H1 (cell line): Measurements from ENCODE around the gene SHISA6. TPM values are rescaled to one million over a fixed set of nuclear protein-coding genes. Genes with fewer than 3 reads are reported as not detected.

Source experiments
- CTCF ChIA-PET: fragments of 300-600 bp; sonication (Branson Sonifier 250); formaldehyde crosslinking; loops from one replicate; lab custom pipeline; 2021; ENCODE audit not compliant: partially characterized antibody; lab: Charles Lee
- POLR2A ChIA-PET: fragments of 300-600 bp; sonication (Branson Sonifier 250); formaldehyde crosslinking; loops from one replicate; lab custom pipeline; 2021; ENCODE audit warnings: inconsistent platforms; ENCODE audit not compliant: partially characterized antibody; lab: Charles Lee
- DNase-seq, 2 experiments: peaks; one replicate each; pipeline versions ENCODE4 v3.0.0 to v3.0.0-alpha.2; 2010 to 2022; ENCODE audit warnings: low spot score in 2 of 2, low read depth in 1 of 2, mixed read lengths in 1 of 2
- FAIRE-seq: peaks from 2 replicates; lab custom pipeline; 2011; peaks lifted over from hg19 to GRCh38; lab: Jason Lieb, UNC
- H2AFZ ChIP-seq: 2 replicates; pipeline ENCODE4 v1.8.1; 2012; ENCODE audit warnings: low read length, inconsistent platforms
- H2AK5ac ChIP-seq: 2 replicates; pipeline ENCODE4 v1.6.1; 2013; ENCODE audit warnings: low read depth, low read length
- H2BK120ac ChIP-seq: replicated peaks from 2 replicates; pipeline ENCODE3; 2013; ENCODE audit warnings: low read depth, low read length, inconsistent platforms
- H2BK12ac ChIP-seq: 2 replicates; pipeline ENCODE4 v1.6.1; 2013; ENCODE audit warnings: low read depth, low read length
- H2BK15ac ChIP-seq: 2 replicates; pipeline ENCODE4 v1.6.1; 2013; ENCODE audit warnings: low read length
- H2BK20ac ChIP-seq: 2 replicates; pipeline ENCODE4 v1.6.1; 2013; ENCODE audit warnings: low read length
- H2BK5ac ChIP-seq: 2 replicates; pipeline ENCODE4 v1.6.1; 2013; ENCODE audit warnings: low read depth, low read length
- H3K14ac ChIP-seq: 2 replicates; pipeline ENCODE4 v1.6.1; 2013; ENCODE audit warnings: inconsistent platforms; ENCODE audit not compliant: insufficient read length
- H3K18ac ChIP-seq: 2 replicates; pipeline ENCODE4 v1.6.1; 2013; ENCODE audit warnings: low read length; ENCODE audit errors: extremely low read depth
- H3K23ac ChIP-seq: 2 replicates; pipeline ENCODE4 v1.6.1; 2013; ENCODE audit warnings: inconsistent platforms; ENCODE audit not compliant: insufficient read length
- H3K23me2 ChIP-seq: 2 replicates; pipeline ENCODE4 v1.6.1; 2013; ENCODE audit warnings: low read depth, low read length
- H3K27ac ChIP-seq: 2 replicates; pipeline ENCODE4 v1.6.1; 2011; ENCODE audit warnings: low read depth, low read length, inconsistent platforms
- H3K27me3 ChIP-seq, 4 experiments: replicated peaks in 1 of 4; 1 replicate in 1 of 4; 2 replicates in 3 of 4; pipeline versions ENCODE4 v1.6.1 to v1.8.1; 2011 to 2013; ENCODE audit warnings: low read length in 3 of 4, mild to moderate bottlenecking in 3 of 4, inconsistent platforms in 2 of 4, mixed read lengths in 2 of 4, moderate library complexity in 1 of 4; ENCODE audit not compliant: control insufficient read depth in 3 of 4, insufficient read depth in 3 of 4; ENCODE audit errors: extremely low read depth in 1 of 4
- H3K36me3 ChIP-seq, 4 experiments: 2 replicates each; pipeline versions ENCODE4 v1.6.1 to v1.8.1; 2011 to 2013; ENCODE audit warnings: mild to moderate bottlenecking in 4 of 4, low read length in 3 of 4, moderate library complexity in 2 of 4, control low read depth in 1 of 4, inconsistent platforms in 1 of 4; ENCODE audit not compliant: insufficient read depth in 4 of 4, control insufficient read depth in 2 of 4
- H3K4ac ChIP-seq: replicated peaks from 2 replicates; pipeline ENCODE3; 2013; ENCODE audit warnings: low read length, low read depth, mixed read lengths, inconsistent platforms; ENCODE audit not compliant: insufficient read length
- H3K4me1 ChIP-seq, 4 experiments: replicated peaks in 1 of 4; 1 replicate in 1 of 4; 2 replicates in 3 of 4; pipeline versions ENCODE4 v1.6.1 to v1.8.1; 2011 to 2013; ENCODE audit warnings: low read length in 3 of 4, inconsistent platforms in 2 of 4, mixed read lengths in 1 of 4; ENCODE audit not compliant: insufficient read depth in 4 of 4, control insufficient read depth in 3 of 4
- H3K4me2 ChIP-seq, 2 experiments: 2 replicates each; pipeline versions ENCODE4 v1.6.1 to v1.8.1; 2011 to 2013; ENCODE audit warnings: low read depth in 2 of 2, low read length in 2 of 2, control low read depth in 1 of 2, inconsistent platforms in 1 of 2, mild to moderate bottlenecking in 1 of 2; ENCODE audit not compliant: insufficient read depth in 1 of 2
- H3K4me3 ChIP-seq, 4 experiments: fragments of 200-600, 300-600 bp in 1 of 4; sonication (generic), shearing (Covaris generic), sonication (Bioruptor Twin) in 1 of 4; 2 replicates each; pipeline versions ENCODE4 v1.5.1 to v1.8.1; 2011 to 2016; ENCODE audit warnings: low read length in 4 of 4, low read depth in 3 of 4, control low read depth in 2 of 4, inconsistent platforms in 2 of 4, mild to moderate bottlenecking in 2 of 4, mixed read lengths in 1 of 4, moderate library complexity in 1 of 4; ENCODE audit not compliant: insufficient read depth in 2 of 4; ENCODE audit errors: extremely low read depth in 1 of 4
- H3K56ac ChIP-seq: replicated peaks from 2 replicates; pipeline ENCODE3; 2013; ENCODE audit warnings: low read depth, mild to moderate bottlenecking, mixed read lengths, low read length, inconsistent platforms; ENCODE audit not compliant: insufficient read length
- H3K79me1 ChIP-seq: 2 replicates; pipeline ENCODE4 v1.6.1; 2013; ENCODE audit warnings: low read depth, low read length, control low read depth
- H3K79me2 ChIP-seq, 2 experiments: 2 replicates each; pipeline versions ENCODE4 v1.6.1 to v1.8.1; 2012 to 2013; ENCODE audit warnings: low read length in 2 of 2, mild to moderate bottlenecking in 2 of 2, inconsistent platforms in 1 of 2; ENCODE audit not compliant: insufficient read depth in 2 of 2, control insufficient read depth in 1 of 2
- H3K9ac ChIP-seq, 4 experiments: replicated peaks in 1 of 4; 1 replicate in 1 of 4; 2 replicates in 3 of 4; pipeline versions ENCODE4 v1.6.1 to v1.8.1; 2011 to 2013; ENCODE audit warnings: low read depth in 3 of 4, low read length in 3 of 4, control low read depth in 2 of 4, mild to moderate bottlenecking in 2 of 4, moderate library complexity in 2 of 4, inconsistent platforms in 1 of 4; ENCODE audit errors: extremely low read depth in 1 of 4
- H3K9me3 ChIP-seq, 2 experiments: 2 replicates each; pipeline versions ENCODE4 v1.6.1 to v1.8.1; 2012 to 2013; ENCODE audit warnings: mild to moderate bottlenecking in 2 of 2, moderate library complexity in 2 of 2, control low read depth in 1 of 2, inconsistent platforms in 1 of 2, low read depth in 1 of 2, low read length in 1 of 2, mixed read lengths in 1 of 2; ENCODE audit not compliant: insufficient read depth in 2 of 2
- H4K20me1 ChIP-seq, 2 experiments: replicated peaks in 1 of 2; 2 replicates each; pipeline versions ENCODE3 to v1.8.1; 2011 to 2013; ENCODE audit warnings: inconsistent platforms in 2 of 2, low read length in 2 of 2, mild to moderate bottlenecking in 1 of 2; ENCODE audit not compliant: insufficient read depth in 2 of 2, control insufficient read depth in 1 of 2
- H4K5ac ChIP-seq: 2 replicates; pipeline ENCODE4 v1.6.1; 2013; ENCODE audit warnings: low read length, low read depth, mixed read lengths, inconsistent platforms; ENCODE audit not compliant: insufficient read length
- H4K8ac ChIP-seq: 2 replicates; pipeline ENCODE4 v1.8.0; 2013; ENCODE audit warnings: mild to moderate bottlenecking, moderate library complexity, low read length, inconsistent platforms; ENCODE audit not compliant: insufficient read depth; ENCODE audit errors: extremely low read depth
- H4K91ac ChIP-seq: replicated peaks from 2 replicates; pipeline ENCODE3; 2013; ENCODE audit warnings: low read length, mixed read lengths, inconsistent platforms; ENCODE audit not compliant: insufficient read length
- CBX8 ChIP-seq: fragments of 300-800, 300-1000 bp; sonication (generic); IDR thresholded peaks from 2 replicates; pipeline ENCODE4 v1.7.1; 2016; ENCODE audit warnings: low read depth, low read length, borderline replicate concordance
- E2F6 ChIP-seq: IDR thresholded peaks from 2 replicates; pipeline ENCODE4 v1.6.1; 2012; ENCODE audit warnings: inconsistent platforms
- RNF2 ChIP-seq: fragments of 200-900, 300-1000 bp; sonication (generic); IDR thresholded peaks from 2 replicates; pipeline ENCODE4 v1.7.1; 2016; ENCODE audit warnings: borderline replicate concordance, low read depth, mild to moderate bottlenecking, antibody characterized with exemption, low read length; ENCODE audit not compliant: poor library complexity, severe bottlenecking; ENCODE audit errors: missing control alignments
- SIN3A ChIP-seq, 2 experiments: IDR thresholded peaks in 1 of 2; conservative IDR thresholded peaks in 1 of 2; 2 replicates each; pipeline ENCODE4 v1.6.1; 2011 to 2012; ENCODE audit warnings: low read length in 2 of 2, improper control_type of control experiment in 1 of 2, low read depth in 1 of 2, mild to moderate bottlenecking in 1 of 2
- SP2 ChIP-seq: IDR thresholded peaks from 2 replicates; pipeline ENCODE4 v1.6.1; 2012; ENCODE audit warnings: mild to moderate bottlenecking, low read length, inconsistent platforms
- TCF12 ChIP-seq: IDR thresholded peaks from 2 replicates; pipeline ENCODE4 v1.6.1; 2011; ENCODE audit warnings: low read depth, mild to moderate bottlenecking, low read length
- WGBS, 2 experiments: shearing (Covaris generic) in 1 of 2; methylation state at CpG; one replicate each; pipeline versions ENCODE4 v1.1.6 to v1.1.7; 2013 to 2015; ENCODE audit warnings: low lambda C conversion rate in 2 of 2, mixed read lengths in 2 of 2, inconsistent platforms in 1 of 2, low coverage in 1 of 2, missing lambda C conversion rate in 1 of 2; ENCODE audit not compliant: insufficient replicate concordance in 2 of 2, insufficient coverage in 1 of 2, insufficient read length in 1 of 2; ENCODE audit errors: extremely low coverage in 1 of 2, missing lambda C conversion rate in 1 of 2; 5-methylcytosine and 5-hydroxymethylcytosine counted together
- polyA plus RNA-seq, 7 experiments: library from polyadenylated mRNA; depleted of rRNA in 3 of 7; stranded (reverse) in 5 of 7; unstranded in 2 of 7; fragments of >200 nt in 5 of 7; fragments of 200-250 nt in 2 of 7; gene quantifications; 1 replicate in 5 of 7; 2 replicates in 1 of 7; 4 replicates in 1 of 7; pipeline versions ENCODE4 v1.2.1 to v1.2.3, GENCODE V29; 2011 to 2013; ENCODE audit warnings: missing spikeins in 2 of 7, mixed read lengths in 2 of 7
- total RNA-seq: library from RNA; stranded (reverse); fragmentation: NEBNext Ultra II Directional; extraction: Animal tissue kit (Norgen Biotek cat#: 25700); gene quantifications from 2 replicates; pipeline ENCODE4 v1.2.1, GENCODE V29; 2021

SHISA6 gene
- total and polyA plus RNA-seq, 2 of the 8 experiments (the other 6 are each of a cell fraction or from before 2014, with no cell fraction given) = 2.9 to 4.8 TPM

GRCh38 chr17:11380761-11381160 is 139.7 kb downstream of the SHISA6 start:
- Histone ChIP-seq H3K4ac (no peak overlapping the region), H3K27ac (no peak overlapping the region), H3K9ac (no peak overlapping the region), H2BK12ac (no peak overlapping the region), H3K79me2 (no peaks in the 10 kb centered on the region), H2AFZ (no peak overlapping the region), H2BK20ac (no peak overlapping the region), H4K20me1 (no peaks in the 10 kb centered on the region), H3K56ac (no peak overlapping the region), H2AK5ac (no peak overlapping the region), H3K4me3 (no peak overlapping the region), H3K14ac (no peak overlapping the region), H2BK15ac (no peak overlapping the region), H3K18ac (no peak overlapping the region), H4K8ac (no peak overlapping the region), H3K23ac (no peak overlapping the region), H3K4me1 (peaks cover 0 to 2% (median 0%) of the 10 kb centered on the region in 4 experiments; a peak in 2 of 7 replicates), H3K36me3 (no peaks in the 10 kb centered on the region), H4K5ac (no peak overlapping the region), H2BK120ac (no peak overlapping the region), H3K23me2 (no peaks in the 10 kb centered on the region), H3K79me1 (no peaks in the 10 kb centered on the region), H4K91ac (no peak overlapping the region), H3K4me2 (no peak overlapping the region), H3K9me3 (no peaks in the 10 kb centered on the region), H3K27me3 (no peaks in the 10 kb centered on the region), H2BK5ac (no peak overlapping the region)
- TF ChIP-seq E2F6 (no peak), SIN3A (conservative IDR thresholded peaks at IDR 0.05 in 1 of 2, IDR thresholded peaks at IDR 0.05 in 1 of 2; ENCODE audit: low read depth in 1 of 2, low read length in 2 of 2) (no peak), TCF12 (no peak), CBX8 (no peak), SP2 (no peak), RNF2 (no peak)
- 91% methylated on average over 7 of the region's 7 CpGs; no CpG with 5 or more reads in 1 of the 2 experiments for WGBS, 2 experiments
- POLR2A ChIA-PET = no interaction called here
- FAIRE-seq (no peak), DNase-seq (no peak)
- CTCF ChIA-PET = no interaction called here
